Mesenchymal stem cell (in vitro differentiated cells and primary cell): ENCODE data around the gene SREK1IP1.
A peak's percentile ranks its signal among the peaks of the same experiment; 100 is the strongest.

Experiments used
- DNase-seq: peaks from one replicate; pipeline ENCODE4 v3.0.0-alpha.2; 2013
- H2AFZ ChIP-seq: one replicate; pipeline ENCODE4 v1.6.1; 2013; ENCODE audit warnings: low read depth, mild to moderate bottlenecking, control low read depth, inconsistent platforms, low read length, moderate library complexity
- H2AK5ac ChIP-seq: 2 replicates; pipeline ENCODE4 v1.6.1; 2013; ENCODE audit warnings: low read length, moderate library complexity, mild to moderate bottlenecking, inconsistent platforms; ENCODE audit not compliant: severe bottlenecking
- H2BK120ac ChIP-seq: one replicate; pipeline ENCODE4 v1.6.1; 2013; ENCODE audit warnings: low read depth, mild to moderate bottlenecking, inconsistent platforms, low read length, moderate library complexity
- H2BK12ac ChIP-seq, 2 experiments: one replicate each; pipeline ENCODE4 v1.6.1; 2013; ENCODE audit warnings: inconsistent platforms in 2 of 2, low read length in 2 of 2, mild to moderate bottlenecking in 2 of 2, moderate library complexity in 2 of 2, control low read depth in 1 of 2
- H2BK15ac ChIP-seq: one replicate; pipeline ENCODE4 v1.6.1; 2013; ENCODE audit warnings: mild to moderate bottlenecking, low read depth, inconsistent platforms; ENCODE audit not compliant: poor library complexity, severe bottlenecking
- H2BK5ac ChIP-seq: 2 replicates; pipeline ENCODE4 v1.6.1; 2013; ENCODE audit warnings: low read depth, mild to moderate bottlenecking, low read length, control low read depth, inconsistent platforms; ENCODE audit not compliant: poor library complexity, severe bottlenecking
- H3K14ac ChIP-seq, 2 experiments: one replicate each; pipeline ENCODE4 v1.6.1; 2013; ENCODE audit warnings: inconsistent platforms in 2 of 2, low read length in 2 of 2, control low read depth in 1 of 2, mild to moderate bottlenecking in 1 of 2, moderate library complexity in 1 of 2
- H3K18ac ChIP-seq, 2 experiments: one replicate each; pipeline ENCODE4 v1.6.1; 2013; ENCODE audit warnings: inconsistent platforms in 2 of 2, low read length in 2 of 2, control low read depth in 1 of 2, low read depth in 1 of 2, mild to moderate bottlenecking in 1 of 2
- H3K23ac ChIP-seq, 2 experiments: one replicate each; pipeline ENCODE4 v1.6.1; 2013; ENCODE audit warnings: inconsistent platforms in 2 of 2, low read length in 2 of 2, mild to moderate bottlenecking in 2 of 2, moderate library complexity in 2 of 2, control low read depth in 1 of 2
- H3K27ac ChIP-seq: 2 replicates; pipeline ENCODE4 v1.5.1; 2013; ENCODE audit warnings: mild to moderate bottlenecking, moderate library complexity, low read length, control low read depth, inconsistent platforms; ENCODE audit not compliant: poor library complexity, severe bottlenecking
- H3K27me3 ChIP-seq, 2 experiments: 2 replicates each; pipeline versions ENCODE4 v1.6.1 to v1.7.0; 2013; ENCODE audit warnings: low read length in 2 of 2, mild to moderate bottlenecking in 2 of 2, moderate library complexity in 2 of 2, control low read depth in 1 of 2, inconsistent platforms in 1 of 2; ENCODE audit not compliant: control insufficient read depth in 1 of 2, insufficient read depth in 1 of 2
- H3K36me3 ChIP-seq, 2 experiments: 2 replicates each; pipeline versions ENCODE4 v1.6.1 to v1.7.0; 2013; ENCODE audit warnings: low read length in 2 of 2, control low read depth in 1 of 2, inconsistent platforms in 1 of 2, low read depth in 1 of 2, mild to moderate bottlenecking in 1 of 2; ENCODE audit not compliant: insufficient read depth in 2 of 2, control insufficient read depth in 1 of 2
- H3K4ac ChIP-seq, 2 experiments: one replicate each; pipeline ENCODE4 v1.6.1; 2013; ENCODE audit warnings: inconsistent platforms in 2 of 2, low read length in 2 of 2, mild to moderate bottlenecking in 2 of 2, moderate library complexity in 2 of 2, control low read depth in 1 of 2, low read depth in 1 of 2
- H3K4me1 ChIP-seq: 2 replicates; pipeline ENCODE4 v1.6.1; 2013; ENCODE audit warnings: low read depth, low read length, control low read depth; ENCODE audit not compliant: control insufficient read depth, insufficient read depth
- H3K4me2 ChIP-seq: 2 replicates; pipeline ENCODE4 v1.6.1; 2013; ENCODE audit warnings: low read length, mild to moderate bottlenecking, inconsistent platforms; ENCODE audit not compliant: poor library complexity, severe bottlenecking
- H3K4me3 ChIP-seq, 2 experiments: 2 replicates each; pipeline versions ENCODE4 v1.5.1 to v1.7.0; 2013; ENCODE audit warnings: low read length in 2 of 2, mild to moderate bottlenecking in 2 of 2, control low read depth in 1 of 2, low read depth in 1 of 2; ENCODE audit not compliant: insufficient read depth in 1 of 2
- H3K79me1 ChIP-seq: replicated peaks from 2 replicates; pipeline ENCODE4 v1.6.1; 2013; ENCODE audit warnings: mild to moderate bottlenecking, control low read depth, low read length, inconsistent platforms; ENCODE audit not compliant: poor library complexity, severe bottlenecking
- H3K9ac ChIP-seq: 2 replicates; pipeline ENCODE4 v1.7.0; 2013; ENCODE audit warnings: mild to moderate bottlenecking, low read length, moderate library complexity
- H3K9me3 ChIP-seq: 2 replicates; pipeline ENCODE4 v1.7.0; 2013; ENCODE audit warnings: mild to moderate bottlenecking, low read length; ENCODE audit not compliant: control insufficient read depth
- H4K8ac ChIP-seq: one replicate; pipeline ENCODE4 v1.6.1; 2013; ENCODE audit warnings: inconsistent platforms, mild to moderate bottlenecking, low read length, moderate library complexity
- H4K91ac ChIP-seq: one replicate; pipeline ENCODE4 v1.6.1; 2013; ENCODE audit warnings: mild to moderate bottlenecking, low read length, inconsistent platforms
- WGBS: methylation state at CpG from one replicate; pipeline ENCODE4 v1.1.7; 2013; ENCODE audit warnings: mixed read lengths; 5-methylcytosine and 5-hydroxymethylcytosine counted together

The SREK1IP1 gene

GRCh38 chr5:64766941-64767340 is 1.6 kb downstream of the SREK1IP1 start:
- H3K4me2 ChIP-seq = peak overlapping the region; percentile 75
- H3K23ac ChIP-seq = no peak overlapping the region
- H4K91ac ChIP-seq = no peak overlapping the region
- H3K27ac ChIP-seq = no peak overlapping the region
- H3K4me3 ChIP-seq = peak overlapping the region in 1 of 2 experiments; percentile 100
- WGBS = 98% methylated on average over 2 of the region's 2 CpGs
- peak overlapping the region; percentile 100 for H3K9ac ChIP-seq
- H2AK5ac ChIP-seq = no peak overlapping the region
- H2BK5ac ChIP-seq = no peak overlapping the region
- no peak overlapping the region for H3K4ac ChIP-seq
- no peak overlapping the region for H2AFZ ChIP-seq
- no peak for DNase-seq
- H3K4me1 ChIP-seq = peaks cover 3% of the 10 kb centered on the region
- no peaks in the 10 kb centered on the region for H3K9me3 ChIP-seq
- no peak overlapping the region for H2BK15ac ChIP-seq
- H3K27me3 ChIP-seq = no peaks in the 10 kb centered on the region
- no peak overlapping the region for H2BK12ac ChIP-seq
- no peak overlapping the region for H4K8ac ChIP-seq
- H3K18ac ChIP-seq = no peak overlapping the region
- peaks cover 6 to 27% of the 10 kb centered on the region in 2 experiments for H3K36me3 ChIP-seq
- no peak overlapping the region for H2BK120ac ChIP-seq
- no peak overlapping the region for H3K14ac ChIP-seq
- H3K79me1 ChIP-seq = peaks cover 23% of the 10 kb centered on the region

- Histone ChIP-seq H2BK120ac (no peak overlapping the region), H3K9me3 (no peaks in the 10 kb centered on the region), H2AK5ac (no peak overlapping the region), H3K4me3 (peak overlapping the region in 1 of 2 experiments; percentile 28), H3K18ac (peak overlapping the region in 1 of 2 experiments; percentile 22), H3K9ac (peak overlapping the region; percentile 26), H3K23ac (no peak overlapping the region), H3K4me2 (no peak overlapping the region), H4K91ac (no peak overlapping the region), H2BK5ac (no peak overlapping the region), H3K4me1 (peaks cover 3% of the 10 kb centered on the region), H3K79me1 (peaks cover 23% of the 10 kb centered on the region), H2AFZ (no peak overlapping the region), H3K27ac (no peak overlapping the region), H3K14ac (peak overlapping the region in 1 of 2 experiments; percentile 76), H2BK12ac (no peak overlapping the region), H3K4ac (no peak overlapping the region), H2BK15ac (no peak overlapping the region), H3K27me3 (no peaks in the 10 kb centered on the region), H3K36me3 (peaks cover 6 to 33% of the 10 kb centered on the region in 2 experiments), H4K8ac (no peak overlapping the region)
- peak; percentile 48 for DNase-seq
- WGBS = 99% methylated on average over 2 of the region's 2 CpGs
These were observed 2.5 kb downstream of the SREK1IP1 start for GRCh38 chr5:64765804-64766504.

- H3K27me3 ChIP-seq = no peaks in the 10 kb centered on the region
- no peak overlapping the region for H2AK5ac ChIP-seq
These were observed 4.5 kb downstream of the SREK1IP1 start for GRCh38 chr5:64763948-64764503.

GRCh38 chr5:64759960-64760660 is 8.4 kb downstream of the SREK1IP1 start:
- Histone ChIP-seq H3K27me3 (no peaks in the 10 kb centered on the region), H3K4me1 (no peaks in the 10 kb centered on the region), H3K18ac (no peak overlapping the region), H2BK5ac (no peak overlapping the region), H3K4ac (no peak overlapping the region), H3K79me1 (peaks cover 15% of the 10 kb centered on the region), H3K27ac (no peak overlapping the region), H3K4me2 (no peak overlapping the region), H3K36me3 (peaks cover 3 to 34% of the 10 kb centered on the region in 2 experiments), H3K9me3 (no peaks in the 10 kb centered on the region), H3K23ac (no peak overlapping the region), H2AK5ac (no peak overlapping the region), H2BK15ac (no peak overlapping the region), H4K8ac (no peak overlapping the region), H3K4me3 (no peak overlapping the region), H3K14ac (no peak overlapping the region), H2AFZ (no peak overlapping the region), H2BK12ac (no peak overlapping the region), H4K91ac (no peak overlapping the region), H3K9ac (no peak overlapping the region), H2BK120ac (no peak overlapping the region)
- DNase-seq = no peak
- WGBS = 86% methylated on average over 4 of the region's 4 CpGs

More at GRCh38 chr5:64763948-64764503, 4.5 kb downstream of the SREK1IP1 start:
- Histone ChIP-seq H3K27ac (no peak overlapping the region), H3K79me1 (peaks cover 16% of the 10 kb centered on the region), H3K9ac (no peak overlapping the region), H3K4me1 (peaks cover 3% of the 10 kb centered on the region), H2BK15ac (no peak overlapping the region), H3K9me3 (no peaks in the 10 kb centered on the region), H2BK12ac (no peak overlapping the region), H3K14ac (no peak overlapping the region), H3K18ac (no peak overlapping the region), H3K23ac (no peak overlapping the region), H2BK5ac (no peak overlapping the region), H4K8ac (no peak overlapping the region), H4K91ac (no peak overlapping the region), H2BK120ac (no peak overlapping the region), H3K36me3 (peaks cover 6 to 39% of the 10 kb centered on the region in 2 experiments), H2AFZ (no peak overlapping the region), H3K4me2 (no peak overlapping the region), H3K4ac (no peak overlapping the region), H3K4me3 (no peak overlapping the region)
- no peak for DNase-seq
- 94% methylated on average over 4 of the region's 4 CpGs for WGBS
